T-cell (primary cell): ENCODE data around the gene SEC61B. TPM values are rescaled to one million over a fixed set of nuclear protein-coding genes. Genes with fewer than 3 reads are reported as not detected.

Source experiments
- ATAC-seq, 4 experiments: fragments of 200-7000 bp in 3 of 4; fragments of 150-1000 bp in 1 of 4; cut with Tn5 transposase; replicated peaks in 1 of 4; 1 replicate in 3 of 4; 2 replicates in 1 of 4; pipeline ENCODE4 v1.10.0; 2021; ENCODE audit warnings: moderate library complexity in 3 of 4, mild to moderate bottlenecking in 2 of 4, moderate number of reproducible peaks in 1 of 4
- CTCF ChIA-PET, 2 donors: fragments of 300-600 bp; sonication (Branson Sonifier 250); formaldehyde crosslinking; loops; one replicate each; lab custom pipeline; 2022; ENCODE audit warnings: antibody characterized with exemption in 2 of 2; lab: Charles Lee
- POLR2A ChIA-PET, 2 donors: fragments of 300-600 bp; sonication (Branson Sonifier 250); formaldehyde crosslinking; loops; one replicate each; lab custom pipeline; 2022; ENCODE audit warnings: antibody characterized with exemption in 2 of 2; lab: Charles Lee
- DNase-seq, 35 experiments: peaks; one replicate each; pipeline versions ENCODE4 v3.0.0 to v3.0.0-alpha.2; 2013 to 2023
- H3K27ac ChIP-seq: one replicate; pipeline ENCODE4 v1.5.1; 2013; ENCODE audit warnings: low read length
- H3K27me3 ChIP-seq, 2 experiments: replicated peaks in 1 of 2; 1 replicate in 1 of 2; 2 replicates in 1 of 2; pipeline versions ENCODE4 v1.6.1 to v1.7.0; 2013; ENCODE audit warnings: low read length in 1 of 2, mixed read lengths in 1 of 2; ENCODE audit not compliant: control insufficient read depth in 2 of 2, insufficient read depth in 2 of 2; ENCODE audit errors: extremely low read depth in 1 of 2
- H3K36me3 ChIP-seq, 2 donors: 1 replicate in 1 of 2; 2 replicates in 1 of 2; pipeline versions ENCODE4 v1.6.1 to v1.7.0; 2013; ENCODE audit warnings: low read length in 1 of 2; ENCODE audit not compliant: control insufficient read depth in 2 of 2, insufficient read depth in 1 of 2; ENCODE audit errors: extremely low read depth in 1 of 2
- H3K4me1 ChIP-seq, 2 experiments: 1 replicate in 1 of 2; 2 replicates in 1 of 2; pipeline versions ENCODE4 v1.6.1 to v1.7.0; 2013; ENCODE audit warnings: low read length in 2 of 2, mixed read lengths in 1 of 2; ENCODE audit not compliant: insufficient read depth in 2 of 2, control insufficient read depth in 1 of 2; ENCODE audit errors: extremely low read depth in 1 of 2
- H3K4me3 ChIP-seq, 2 donors: 1 replicate in 1 of 2; 2 replicates in 1 of 2; pipeline versions ENCODE4 v1.5.1 to v1.7.0; 2013; ENCODE audit warnings: mild to moderate bottlenecking in 2 of 2, low read length in 1 of 2, moderate library complexity in 1 of 2; ENCODE audit not compliant: control insufficient read depth in 1 of 2; ENCODE audit errors: extremely low read depth in 1 of 2
- H3K9me3 ChIP-seq: 2 replicates; pipeline ENCODE4 v1.7.0; 2013
- H3K27ac Mint-ChIP-seq, 2 donors: one replicate each; pipeline ENCODE4 v1.8.0; 2020 to 2021; ENCODE audit warnings: mild to moderate bottlenecking in 2 of 2, mixed read lengths in 2 of 2
- H3K27me3 Mint-ChIP-seq, 2 donors: one replicate each; pipeline ENCODE4 v1.8.0; 2021 to 2022; ENCODE audit warnings: mixed read lengths in 2 of 2
- H3K36me3 Mint-ChIP-seq: one replicate; pipeline ENCODE4 v1.8.0; 2021; ENCODE audit warnings: mixed read lengths
- H3K4me1 Mint-ChIP-seq, 3 donors: one replicate each; pipeline ENCODE4 v1.8.0; 2020 to 2022; ENCODE audit warnings: mixed read lengths in 3 of 3, mild to moderate bottlenecking in 1 of 3
- H3K4me3 Mint-ChIP-seq, 3 donors: one replicate each; pipeline ENCODE4 v1.8.0; 2020 to 2022; ENCODE audit warnings: mild to moderate bottlenecking in 3 of 3, mixed read lengths in 3 of 3, moderate library complexity in 3 of 3
- H3K9me3 Mint-ChIP-seq, 3 donors: one replicate each; pipeline ENCODE4 v1.8.0; 2020 to 2022; ENCODE audit warnings: mixed read lengths in 3 of 3
- WGBS: methylation state at CpG from one replicate; pipeline ENCODE4 v1.1.5; 2013; ENCODE audit warnings: missing lambda C conversion rate; ENCODE audit not compliant: insufficient coverage; 5-methylcytosine and 5-hydroxymethylcytosine counted together
- total RNA-seq, 35 experiments: library from RNA in 6 of 35; stranded (reverse) in 6 of 35; fragments of 120-200 nt in 1 of 35; gene quantifications; one replicate each; pipeline versions ENCODE4 v1.2.1 to v1.2.4 and lab custom pipeline; 2013 to 2026

Gene SEC61B
- total RNA-seq, 5 donors from 2014 or later (not counting 1 experiment from before 2014, with no cell fraction given): 54.9 to 91.5 (median 84.0) TPM

DNA sequence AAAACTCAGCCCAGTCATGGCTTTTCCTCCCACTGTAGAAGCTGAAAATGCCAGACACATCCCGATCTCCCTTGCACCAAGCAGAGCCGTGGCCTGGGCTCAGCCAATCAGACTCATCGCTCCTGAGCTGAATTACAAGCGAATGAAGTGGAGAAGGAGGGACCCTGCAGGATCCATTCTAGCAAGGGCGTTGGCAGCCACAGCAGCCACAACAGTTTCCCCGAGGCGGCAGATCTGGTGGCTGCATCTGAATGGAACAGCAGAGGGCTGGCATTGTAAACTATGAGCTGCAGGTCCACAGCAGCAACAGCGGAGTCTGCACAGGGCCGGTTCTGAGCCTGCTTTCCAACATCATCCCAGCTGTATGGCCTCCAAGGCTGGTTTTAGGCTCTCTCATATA, 24.1 kb upstream of the SEC61B start:
- ChIA-PET CTCF (no interaction called here), POLR2A (interaction anchor here in 1 of 2 donors (0.6 kb wide), 1 partner anchor 796 kb away, joined by 6 read pairs; no protein-coding TSS in a partner anchor)
- Mint-ChIP-seq H3K27ac (no peak overlapping the region), H3K9me3 (no peaks in the 10 kb centered on the region), H3K4me3 (no peak overlapping the region), H3K27me3 (peaks cover 0 to 1% of the 10 kb centered on the region in 2 donors), H3K36me3 (no peaks in the 10 kb centered on the region), H3K4me1 (peaks cover 0 to 11% (median 6%) of the 10 kb centered on the region in 3 donors)
- no peak for ATAC-seq
- DNase-seq: no peak
- Histone ChIP-seq H3K4me1 (no peaks in the 10 kb centered on the region), H3K27ac (no peak overlapping the region), H3K27me3 (no peaks in the 10 kb centered on the region), H3K9me3 (no peaks in the 10 kb centered on the region), H3K36me3 (no peaks in the 10 kb centered on the region), H3K4me3 (no peak overlapping the region)
- 85% methylated on average over 6 of the region's 9 CpGs for WGBS

DNA sequence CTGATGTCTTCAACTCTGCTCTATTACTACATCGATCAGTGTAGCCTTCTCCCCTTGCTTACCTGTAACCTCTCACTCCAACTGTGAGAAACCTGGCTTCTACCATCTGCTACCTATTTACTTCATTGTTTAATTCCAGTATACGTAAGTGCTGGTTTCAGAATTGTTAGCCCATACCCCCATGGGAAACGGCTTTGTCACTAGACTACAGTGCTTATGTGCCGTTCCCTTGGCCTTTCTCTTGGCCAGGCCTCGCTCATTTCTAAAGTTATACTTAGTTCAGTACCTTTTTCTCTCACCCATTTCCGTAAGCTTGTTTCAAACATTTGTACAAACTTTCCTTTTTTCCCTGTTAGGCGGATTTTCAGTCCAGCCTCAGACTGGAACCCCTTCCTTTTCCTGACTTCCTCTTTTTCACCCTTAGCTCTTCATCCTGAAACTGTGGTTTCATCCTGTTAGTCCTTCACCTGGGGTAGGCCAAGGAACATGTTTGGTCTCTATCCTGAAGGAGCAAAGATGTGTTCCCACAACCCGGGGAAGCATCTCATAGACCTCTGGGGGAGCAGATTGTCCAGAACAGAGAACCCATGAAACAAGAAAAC, 22.0 kb upstream of the SEC61B start:
- POLR2A ChIA-PET: no interaction called here
- 67% methylated on average over 7 of the region's 8 CpGs for WGBS
- no peaks in the 10 kb centered on the region for H3K9me3 Mint-ChIP-seq
- Histone ChIP-seq H3K27ac (no peak overlapping the region), H3K4me1 (no peaks in the 10 kb centered on the region), H3K27me3 (no peaks in the 10 kb centered on the region), H3K4me3 (no peak overlapping the region), H3K9me3 (no peaks in the 10 kb centered on the region), H3K36me3 (no peaks in the 10 kb centered on the region)
- H3K36me3 Mint-ChIP-seq: no peaks in the 10 kb centered on the region
- peaks cover 0 to 6% (median 3%) of the 10 kb centered on the region in 3 donors for H3K4me1 Mint-ChIP-seq
- ATAC-seq (no peak), DNase-seq (no peak)
- no peak overlapping the region for H3K4me3 Mint-ChIP-seq
- peaks cover 0 to 1% of the 10 kb centered on the region in 2 donors for H3K27me3 Mint-ChIP-seq
- CTCF ChIA-PET: interaction anchor here in 1 of 2 donors (0.6 kb wide), 1 partner anchor 51 kb away, joined by 3 read pairs; no protein-coding TSS in a partner anchor
- H3K27ac Mint-ChIP-seq: no peak overlapping the region

DNA sequence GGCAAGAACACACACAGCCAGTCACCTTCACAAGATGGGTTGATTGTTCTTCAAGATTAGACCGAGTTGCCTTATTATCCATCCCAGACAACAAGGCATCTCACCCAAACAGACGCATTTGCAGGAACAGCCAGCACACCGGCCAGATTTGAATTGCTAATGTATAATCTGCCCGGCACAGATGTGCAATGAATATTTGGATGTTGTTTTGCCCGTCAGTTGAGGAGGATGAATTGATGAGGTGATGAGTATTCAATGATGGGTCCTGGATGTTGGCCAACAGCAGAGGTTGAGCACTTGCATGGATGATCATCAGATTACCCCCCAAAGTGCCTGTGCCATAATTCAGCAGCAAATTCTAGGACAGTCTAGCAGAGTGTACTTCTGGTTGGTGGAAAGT, 20.5 kb upstream of the SEC61B start:
- 85% methylated on average over 2 of the region's 5 CpGs for WGBS
- Histone ChIP-seq H3K27me3 (no peaks in the 10 kb centered on the region), H3K4me3 (no peak overlapping the region), H3K4me1 (no peaks in the 10 kb centered on the region), H3K36me3 (no peaks in the 10 kb centered on the region), H3K27ac (no peak overlapping the region), H3K9me3 (no peaks in the 10 kb centered on the region)
- POLR2A ChIA-PET: no interaction called here
- peaks cover 6 to 7% (median 7%) of the 10 kb centered on the region in 3 donors for H3K9me3 Mint-ChIP-seq
- DNase-seq (no peak), ATAC-seq (no peak)
- CTCF ChIA-PET: no interaction called here
- no peak overlapping the region for H3K27ac Mint-ChIP-seq
- H3K27me3 Mint-ChIP-seq: no peaks in the 10 kb centered on the region
- no peak overlapping the region for H3K4me3 Mint-ChIP-seq
- H3K36me3 Mint-ChIP-seq: no peaks in the 10 kb centered on the region
- peaks cover 0 to 4% (median 2%) of the 10 kb centered on the region in 3 donors for H3K4me1 Mint-ChIP-seq

DNA sequence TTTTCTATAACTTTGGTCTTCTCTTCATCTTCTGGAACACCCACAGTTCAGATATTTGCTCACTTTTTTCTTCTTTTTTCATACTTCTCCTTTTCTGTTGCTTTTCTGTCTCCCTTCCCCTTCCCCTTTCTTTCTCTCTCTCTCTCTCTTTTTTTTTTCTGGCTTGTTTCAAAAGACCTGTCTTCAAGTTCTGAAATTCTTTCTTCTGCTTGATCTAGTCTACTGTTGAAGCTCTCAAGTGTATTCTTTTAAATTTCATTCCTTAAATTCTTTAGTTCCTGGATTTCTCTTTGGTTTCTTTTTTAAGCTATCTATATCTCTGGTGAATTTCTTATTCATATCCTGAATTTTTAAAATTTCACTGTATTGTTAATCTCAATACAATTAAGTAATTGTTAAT, 11.5 kb upstream of the SEC61B start:
- H3K9me3 Mint-ChIP-seq: peaks cover 23 to 48% (median 28%) of the 10 kb centered on the region in 3 donors

DNA sequence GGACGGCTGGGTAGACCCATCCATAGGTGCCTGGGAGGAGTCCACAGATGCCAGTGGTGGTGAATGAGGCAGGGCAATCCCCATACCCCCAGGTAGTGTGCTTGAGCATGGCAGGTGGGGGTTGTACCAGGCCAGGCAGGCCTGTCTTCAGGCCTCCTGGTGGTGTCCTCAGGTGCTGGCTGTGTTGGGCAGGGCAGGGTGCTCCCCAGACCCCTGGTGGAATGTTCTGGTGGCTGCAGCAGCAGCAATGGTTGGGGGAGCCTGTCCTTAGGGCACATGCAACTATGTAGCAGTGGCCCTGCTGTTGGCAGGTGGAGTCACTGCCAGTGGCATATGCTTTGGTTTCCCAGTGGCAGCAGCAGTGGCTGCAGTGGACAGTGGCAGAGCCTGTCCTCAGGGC, 10.3 kb upstream of the SEC61B start:
- no peak overlapping the region for H3K27ac Mint-ChIP-seq
- no peak for DNase-seq
- ATAC-seq: no peak
- Histone ChIP-seq H3K4me1 (no peaks in the 10 kb centered on the region), H3K4me3 (no peak overlapping the region), H3K27me3 (peaks cover 0 to 9% of the 10 kb centered on the region in 2 experiments), H3K27ac (no peak overlapping the region), H3K36me3 (no peaks in the 10 kb centered on the region), H3K9me3 (no peaks in the 10 kb centered on the region)
- H3K9me3 Mint-ChIP-seq: peaks cover 19 to 42% (median 24%) of the 10 kb centered on the region in 3 donors
- H3K4me3 Mint-ChIP-seq: no peak overlapping the region
- ChIA-PET POLR2A (interaction anchor here in 1 of 2 donors (0.5 kb wide), 1 partner anchor 1132 kb away, joined by 3 read pairs; no protein-coding TSS in a partner anchor), CTCF (no interaction called here)
- H3K36me3 Mint-ChIP-seq: peaks cover 35% of the 10 kb centered on the region
- whole genome bisulfite sequencing: no CpG with 5 or more reads among the region's 1 CpG
- peaks cover 4 to 15% (median 11%) of the 10 kb centered on the region in 3 donors for H3K4me1 Mint-ChIP-seq
- H3K27me3 Mint-ChIP-seq: peaks cover 0 to 2% of the 10 kb centered on the region in 2 donors

More for the DNA sequence above, 11.5 kb upstream of the SEC61B start:
- Mint-ChIP-seq H3K4me1 (peaks cover 0 to 13% (median 4%) of the 10 kb centered on the region in 3 donors), H3K4me3 (no peak overlapping the region), H3K27me3 (peaks cover 0 to 2% of the 10 kb centered on the region in 2 donors), H3K27ac (no peak overlapping the region), H3K36me3 (peaks cover 30% of the 10 kb centered on the region)
- ATAC-seq: no peak
- POLR2A ChIA-PET: interaction anchor here in 1 of 2 donors (0.6 kb wide), 1 partner anchor 14 kb away, joined by 3 read pairs; no protein-coding TSS in a partner anchor
- Histone ChIP-seq H3K36me3 (no peaks in the 10 kb centered on the region), H3K27ac (no peak overlapping the region), H3K9me3 (no peaks in the 10 kb centered on the region), H3K27me3 (peaks cover 0 to 9% of the 10 kb centered on the region in 2 experiments), H3K4me3 (no peak overlapping the region), H3K4me1 (no peaks in the 10 kb centered on the region)
- no peak for DNase-seq
- CTCF ChIA-PET: interaction anchor here in 1 of 2 donors (0.7 kb wide), 1 partner anchor 879 kb away, joined by 3 read pairs; no protein-coding TSS in a partner anchor

DNA sequence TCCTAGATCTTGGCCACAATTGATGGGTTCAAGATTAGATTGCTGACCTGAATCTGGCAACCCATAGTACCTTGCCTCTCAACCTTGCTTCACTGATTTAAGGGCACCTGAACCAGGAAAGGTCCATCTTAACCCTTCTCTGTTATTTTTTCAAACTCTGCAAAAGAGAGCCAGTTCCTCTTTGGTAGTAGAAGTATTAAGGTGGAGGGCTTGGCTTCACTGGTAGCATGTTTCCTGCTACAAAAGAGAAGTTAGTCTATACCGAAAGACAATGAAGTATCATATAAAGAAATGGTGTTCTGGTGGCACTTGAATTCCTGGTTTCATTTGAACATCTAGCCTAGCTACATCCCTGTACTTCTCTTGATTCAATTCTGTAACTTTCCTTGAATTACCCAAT, 8.9 kb upstream of the SEC61B start:
- Mint-ChIP-seq H3K27ac (no peak overlapping the region), H3K4me1 (peaks cover 16 to 24% (median 23%) of the 10 kb centered on the region in 3 donors), H3K36me3 (peaks cover 45% of the 10 kb centered on the region), H3K9me3 (peaks cover 13 to 28% (median 16%) of the 10 kb centered on the region in 3 donors), H3K4me3 (no peak overlapping the region), H3K27me3 (peaks cover 0 to 2% of the 10 kb centered on the region in 2 donors)
- H3K27me3 ChIP-seq: peaks cover 0 to 9% of the 10 kb centered on the region in 2 experiments
- H3K36me3 ChIP-seq: peaks cover 0 to 3% of the 10 kb centered on the region in 2 donors
- no peak overlapping the region for H3K27ac ChIP-seq
- H3K4me3 ChIP-seq: no peak overlapping the region
- no peaks in the 10 kb centered on the region for H3K9me3 ChIP-seq
- ATAC-seq (no peak), DNase-seq (no peak)
- WGBS: no CpG with 5 or more reads among the region's 1 CpG
- H3K4me1 ChIP-seq: no peaks in the 10 kb centered on the region
- ChIA-PET POLR2A (interaction anchor here in 1 of 2 donors (0.9 kb wide), 1 partner anchor 8 kb away, joined by 3 read pairs; the partner anchor contains the start of gene ALG2), CTCF (no interaction called here)
